ENCODE results near the gene C11orf91.

- TF ChIP-seq EZH2 (IDR thresholded peaks at IDR 0.05; ENCODE audit: borderline replicate concordance, low read depth, low read length, poor library complexity, severe bottlenecking), result no peak
- TF ChIP-seq, protein P1, sequence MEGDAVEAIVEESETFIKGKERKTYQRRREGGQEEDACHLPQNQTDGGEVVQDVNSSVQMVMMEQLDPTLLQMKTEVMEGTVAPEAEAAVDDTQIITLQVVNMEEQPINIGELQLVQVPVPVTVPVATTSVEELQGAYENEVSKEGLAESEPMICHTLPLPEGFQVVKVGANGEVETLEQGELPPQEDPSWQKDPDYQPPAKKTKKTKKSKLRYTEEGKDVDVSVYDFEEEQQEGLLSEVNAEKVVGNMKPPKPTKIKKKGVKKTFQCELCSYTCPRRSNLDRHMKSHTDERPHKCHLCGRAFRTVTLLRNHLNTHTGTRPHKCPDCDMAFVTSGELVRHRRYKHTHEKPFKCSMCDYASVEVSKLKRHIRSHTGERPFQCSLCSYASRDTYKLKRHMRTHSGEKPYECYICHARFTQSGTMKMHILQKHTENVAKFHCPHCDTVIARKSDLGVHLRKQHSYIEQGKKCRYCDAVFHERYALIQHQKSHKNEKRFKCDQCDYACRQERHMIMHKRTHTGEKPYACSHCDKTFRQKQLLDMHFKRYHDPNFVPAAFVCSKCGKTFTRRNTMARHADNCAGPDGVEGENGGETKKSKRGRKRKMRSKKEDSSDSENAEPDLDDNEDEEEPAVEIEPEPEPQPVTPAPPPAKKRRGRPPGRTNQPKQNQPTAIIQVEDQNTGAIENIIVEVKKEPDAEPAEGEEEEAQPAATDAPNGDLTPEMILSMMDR (conservative IDR thresholded peaks at IDR 0.05; ENCODE audit: low read depth, low read length), result no peak
Measured at GRCh38 chr11:33652930-33653329, 47.7 kb downstream of the C11orf91 start.
